ENCODE data around the gene WFIKKN1. TPM values are rescaled to one million over a fixed set of nuclear protein-coding genes. Genes with fewer than 3 reads are reported as not detected.

The WFIKKN1 gene
- total and polyA plus RNA-seq, 2 of the 13 experiments (the other 11 are each of a cell fraction or from before 2014, with no cell fraction given), result 1.7 to 4.9 TPM

- TF ChIP-seq ZBTB37 (CRISPR knock-in tag; IDR thresholded peaks at IDR 0.05) (no peak), ZNF253 (CRISPR knock-in tag; IDR thresholded peaks at IDR 0.05; ENCODE audit: borderline replicate concordance) (no peak), ZSCAN29 (CRISPR knock-in tag; conservative IDR thresholded peaks at IDR 0.05) (no peak; the same call in 1 of the 2 replicates), ZNF773 (CRISPR knock-in tag; IDR thresholded peaks at IDR 0.05; ENCODE audit: borderline replicate concordance) (0 out of 2 replicates have a peak, but pooled peaks have one; percentile 34), TOPORS (CRISPR knock-in tag; IDR thresholded peaks at IDR 0.05) (no peak), ZKSCAN1 (IDR thresholded peaks at IDR 0.05; ENCODE audit: low read length) (no peak), REL (CRISPR knock-in tag; conservative IDR thresholded peaks at IDR 0.05) (no peak), TEAD3 (CRISPR knock-in tag; optimal IDR thresholded peaks at IDR 0.05; ENCODE audit: borderline replicate concordance) (no peak), SRSF9 (IDR thresholded peaks at IDR 0.05; ENCODE audit: borderline replicate concordance, insufficient read depth, low read depth, low read length, poor library complexity, severe bottlenecking) (no peak), PLSCR1 (CRISPR knock-in tag; IDR thresholded peaks at IDR 0.05; ENCODE audit: borderline replicate concordance) (0 out of 2 replicates have a peak, but pooled peaks have one; percentile 38), ZNF264 (CRISPR knock-in tag; IDR thresholded peaks at IDR 0.05) (0 out of 2 replicates have a peak, but pooled peaks have one; percentile 29), GABPA (IDR thresholded peaks at IDR 0.05; ENCODE audit: low read depth, low read length) (no peak), GABPA (CRISPR knock-in tag; IDR thresholded peaks at IDR 0.05; ENCODE audit: low read depth) (no peak), SMAD1 (CRISPR knock-in tag; IDR thresholded peaks at IDR 0.05; ENCODE audit: borderline replicate concordance, low read depth) (no peak), ZFP41 (CRISPR knock-in tag; IDR thresholded peaks at IDR 0.05; ENCODE audit: borderline replicate concordance) (no peak), E2F5 (CRISPR knock-in tag; conservative IDR thresholded peaks at IDR 0.05) (no peak), CENPX (CRISPR knock-in tag; IDR thresholded peaks at IDR 0.05) (no peak), ZBTB3 (CRISPR knock-in tag; IDR thresholded peaks at IDR 0.05; ENCODE audit: borderline replicate concordance, low read depth) (no peak), ZNF562 (CRISPR knock-in tag; IDR thresholded peaks at IDR 0.05; ENCODE audit: borderline replicate concordance) (no peak), ZNF33A (CRISPR knock-in tag; IDR thresholded peaks at IDR 0.05; ENCODE audit: borderline replicate concordance) (no peak), NONO (IDR thresholded peaks at IDR 0.05) (no peak), NONO (CRISPR knock-in tag; conservative IDR thresholded peaks at IDR 0.05) (peak; percentile 54; the same call in 1 of the 2 replicates), ZNF567 (CRISPR knock-in tag; IDR thresholded peaks at IDR 0.05; ENCODE audit: borderline replicate concordance) (no peak), ELF4 (CRISPR knock-in tag; IDR thresholded peaks at IDR 0.05; ENCODE audit: borderline replicate concordance) (no peak)
- TF ChIP-seq, protein P1, sequence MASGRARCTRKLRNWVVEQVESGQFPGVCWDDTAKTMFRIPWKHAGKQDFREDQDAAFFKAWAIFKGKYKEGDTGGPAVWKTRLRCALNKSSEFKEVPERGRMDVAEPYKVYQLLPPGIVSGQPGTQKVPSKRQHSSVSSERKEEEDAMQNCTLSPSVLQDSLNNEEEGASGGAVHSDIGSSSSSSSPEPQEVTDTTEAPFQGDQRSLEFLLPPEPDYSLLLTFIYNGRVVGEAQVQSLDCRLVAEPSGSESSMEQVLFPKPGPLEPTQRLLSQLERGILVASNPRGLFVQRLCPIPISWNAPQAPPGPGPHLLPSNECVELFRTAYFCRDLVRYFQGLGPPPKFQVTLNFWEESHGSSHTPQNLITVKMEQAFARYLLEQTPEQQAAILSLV (CRISPR knock-in tag; IDR thresholded peaks at IDR 0.05; ENCODE audit: borderline replicate concordance), result no peak
- TF ChIP-seq, protein P2, sequence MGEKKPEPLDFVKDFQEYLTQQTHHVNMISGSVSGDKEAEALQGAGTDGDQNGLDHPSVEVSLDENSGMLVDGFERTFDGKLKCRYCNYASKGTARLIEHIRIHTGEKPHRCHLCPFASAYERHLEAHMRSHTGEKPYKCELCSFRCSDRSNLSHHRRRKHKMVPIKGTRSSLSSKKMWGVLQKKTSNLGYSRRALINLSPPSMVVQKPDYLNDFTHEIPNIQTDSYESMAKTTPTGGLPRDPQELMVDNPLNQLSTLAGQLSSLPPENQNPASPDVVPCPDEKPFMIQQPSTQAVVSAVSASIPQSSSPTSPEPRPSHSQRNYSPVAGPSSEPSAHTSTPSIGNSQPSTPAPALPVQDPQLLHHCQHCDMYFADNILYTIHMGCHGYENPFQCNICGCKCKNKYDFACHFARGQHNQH (CRISPR knock-in tag; IDR thresholded peaks at IDR 0.05), result no peak
Measured at GRCh38 chr16:630249-630814, 453 bp upstream of the WFIKKN1 start (continued).
